HCT116 (cell line): ENCODE data around the gene PARM1. TPM values are rescaled to one million over a fixed set of nuclear protein-coding genes. Genes with fewer than 3 reads are reported as not detected.

Experiments
- ATAC-seq: fragments of 200-7000 bp; cut with Tn5 transposase; 2 replicates; pipeline ENCODE4 v1.9.1; 2020; ENCODE audit warnings: mild to moderate bottlenecking, moderate library complexity
- BruUV-seq: library from RNA; stranded (reverse); fragments of 400-500 nt; replicated peaks from 2 replicates; lab custom pipeline; 2021; lab: Mats Ljungman, UMichigan
- CTCF ChIA-PET: fragments of 300-600 bp; sonication (Branson Sonifier 250); formaldehyde crosslinking; loops from one replicate; lab custom pipeline; 2021; ENCODE audit warnings: antibody characterized with exemption; lab: Charles Lee
- POLR2A ChIA-PET: fragments of 300-600, 350-600 bp; sonication (Branson Sonifier 250); formaldehyde crosslinking; loops from one replicate; lab custom pipeline; 2021; ENCODE audit warnings: antibody characterized with exemption; lab: Charles Lee
- RAD21 ChIA-PET, 2 experiments: fragments of 300-600 bp; sonication (Branson Sonifier 250); formaldehyde crosslinking; loops; one replicate each; lab custom pipeline; 2023; ENCODE audit warnings: low total read pairs in 2 of 2; ENCODE audit not compliant: uncharacterized antibody in 2 of 2, unreplicated experiment in 2 of 2, low non-redundant PET in 1 of 2; lab: Charles Lee
- DNase-seq: peaks from one replicate; pipeline ENCODE4 v3.0.0-alpha.2; 2010; ENCODE audit warnings: low read depth, low spot score
- H2AFZ ChIP-seq: fragments of 200-600 bp; shearing (Covaris generic), sonication (generic); 2 replicates; pipeline ENCODE4 v1.6.1; 2017; ENCODE audit warnings: low read depth, mixed run types, mixed read lengths, antibody characterized with exemption, low read length; ENCODE audit not compliant: poor library complexity, severe bottlenecking
- H3K27ac ChIP-seq: 2 replicates; pipeline ENCODE4 v1.5.1; 2012; ENCODE audit warnings: low read depth, low read length
- H3K27me3 ChIP-seq: fragments of 200-600 bp; sonication (generic); 2 replicates; pipeline ENCODE4 v1.6.1; 2016; ENCODE audit warnings: mixed run types, low read length, mixed read lengths; ENCODE audit not compliant: insufficient read depth
- H3K36me3 ChIP-seq, 2 experiments: fragments of 200-500 bp in 1 of 2; fragments of 200-600 bp in 1 of 2; sonication (Bioruptor generic) in 1 of 2; sonication (generic) in 1 of 2; 2 replicates each; pipeline versions ENCODE4 v1.5.1 to v1.6.1; 2014 to 2016; ENCODE audit warnings: low read length in 2 of 2, inconsistent platforms in 1 of 2, mixed read lengths in 1 of 2, mixed run types in 1 of 2; ENCODE audit not compliant: insufficient read depth in 2 of 2, control insufficient read depth in 1 of 2
- H3K4me1 ChIP-seq, 2 experiments: fragments of 200-600 bp in 1 of 2; sonication (generic) in 1 of 2; 2 replicates each; pipeline versions ENCODE4 v1.5.1 to v1.6.1; 2012 to 2017; ENCODE audit warnings: low read length in 2 of 2, inconsistent platforms in 1 of 2, mild to moderate bottlenecking in 1 of 2, mixed read lengths in 1 of 2, mixed run types in 1 of 2, moderate library complexity in 1 of 2; ENCODE audit not compliant: insufficient read depth in 2 of 2, control insufficient read depth in 1 of 2
- H3K4me2 ChIP-seq: fragments of 200-600 bp; sonication (generic); 2 replicates; pipeline ENCODE4 v1.6.1; 2017; ENCODE audit warnings: mixed run types, low read length, mixed read lengths
- H3K4me3 ChIP-seq, 2 experiments: fragments of 200-600 bp in 1 of 2; sonication (generic) in 1 of 2; replicated peaks in 1 of 2; 2 replicates each; pipeline ENCODE4 v1.5.1; 2011 to 2016; ENCODE audit warnings: low read length in 2 of 2, control low read depth in 1 of 2, low read depth in 1 of 2, mild to moderate bottlenecking in 1 of 2, mixed read lengths in 1 of 2, mixed run types in 1 of 2
- H3K79me2 ChIP-seq: fragments of 200-600 bp; sonication (generic); 2 replicates; pipeline ENCODE4 v1.6.1; 2017; ENCODE audit warnings: mild to moderate bottlenecking, mixed run types, low read length, moderate library complexity, mixed read lengths; ENCODE audit not compliant: insufficient read depth
- H3K9ac ChIP-seq: fragments of 200-600 bp; sonication (generic); 2 replicates; pipeline ENCODE4 v1.6.1; 2016; ENCODE audit warnings: low read length, mixed read lengths
- H3K9me2 ChIP-seq: fragments of 200-600 bp; sonication (generic), shearing (Covaris generic); 2 replicates; pipeline ENCODE4 v1.6.1; 2017; ENCODE audit warnings: mixed run types, mild to moderate bottlenecking, moderate library complexity; ENCODE audit not compliant: insufficient read depth
- H3K9me3 ChIP-seq, 2 experiments: fragments of 200-500 bp in 1 of 2; fragments of 200-600 bp in 1 of 2; sonication (Bioruptor generic) in 1 of 2; sonication (generic) in 1 of 2; 2 replicates each; pipeline ENCODE4 v1.6.1; 2014 to 2017; ENCODE audit warnings: low read length in 2 of 2, mixed read lengths in 2 of 2, inconsistent platforms in 1 of 2, low read depth in 1 of 2, mild to moderate bottlenecking in 1 of 2, mixed run types in 1 of 2, moderate library complexity in 1 of 2; ENCODE audit not compliant: control insufficient read depth in 1 of 2, insufficient read depth in 1 of 2
- H4K20me1 ChIP-seq: fragments of 200-600 bp; sonication (generic), shearing (Covaris generic); 2 replicates; pipeline ENCODE4 v1.6.1; 2017; ENCODE audit warnings: mixed run types, mild to moderate bottlenecking, moderate library complexity; ENCODE audit not compliant: insufficient read depth
- CBX3 ChIP-seq: IDR thresholded peaks from 2 replicates; pipeline ENCODE4 v1.6.1; 2012; ENCODE audit warnings: low read depth
- ELF1 ChIP-seq: IDR thresholded peaks from 2 replicates; pipeline ENCODE4 v1.6.1; 2012; ENCODE audit warnings: low read depth, borderline replicate concordance
- EZH2 ChIP-seq: fragments of 200-600 bp; sonication (generic); IDR thresholded peaks from 2 replicates; pipeline ENCODE4 v1.6.1; 2017; ENCODE audit warnings: antibody characterized with exemption, mixed run types
- EZH2phosphoT487 ChIP-seq: fragments of 200-600 bp; IDR thresholded peaks from 2 replicates; pipeline ENCODE4 v1.6.1; 2018; ENCODE audit warnings: antibody characterized with exemption, borderline replicate concordance
- FOSL1 ChIP-seq: IDR thresholded peaks from 2 replicates; pipeline ENCODE4 v1.6.1; 2012; ENCODE audit warnings: low read depth
- MAX ChIP-seq: IDR thresholded peaks from 2 replicates; pipeline ENCODE4 v1.6.1; 2012
- POLR2A ChIP-seq: IDR thresholded peaks from 2 replicates; pipeline ENCODE4 v1.7.0; 2011; ENCODE audit warnings: borderline replicate concordance; ENCODE audit not compliant: insufficient read depth, insufficient read length; ENCODE audit errors: extremely low read depth
- ZBTB33 ChIP-seq: IDR thresholded peaks from 2 replicates; pipeline ENCODE4 v1.6.1; 2011; ENCODE audit warnings: mild to moderate bottlenecking, low read length, moderate library complexity; ENCODE audit not compliant: insufficient replicate concordance; ENCODE audit errors: extremely low read depth
- intact Hi-C: fragments of 100-400 bp; cut with micrococcal nuclease; formaldehyde crosslinking; loops from 2 replicates; pipeline ENCODE4 v1.10.0; 2022
- total RNA-seq: library from RNA; stranded (reverse); gene quantifications from one replicate; pipeline ENCODE4 v1.2.1, GENCODE V29; 2021; ENCODE audit not compliant: unreplicated experiment

Gene PARM1
- total RNA-seq, 1 experiment from 2014 or later, result 11.7 TPM

DNA sequence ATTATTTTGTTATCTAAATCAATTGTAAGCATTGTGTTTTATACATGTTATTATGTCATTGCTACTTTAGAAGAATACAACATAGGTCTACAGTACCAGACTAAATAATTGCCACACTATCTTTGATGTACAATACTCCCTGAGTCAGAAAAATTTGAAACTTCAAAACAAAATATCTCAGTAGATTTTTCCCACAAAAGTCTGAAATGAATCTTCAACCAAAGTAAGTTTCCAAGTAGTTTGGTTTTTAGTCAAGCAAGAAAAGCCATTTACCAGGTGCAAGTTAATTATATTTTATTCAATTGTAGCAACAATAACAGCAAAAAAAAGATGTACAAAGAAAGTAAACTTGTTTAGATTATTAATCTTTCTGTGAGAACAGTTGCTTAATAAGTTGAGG, 11.4 kb upstream of the PARM1 start:
- intact Hi-C loops, result no loop called here
- CTCF ChIA-PET, result no interaction called here

More for the DNA sequence above, 11.4 kb upstream of the PARM1 start:
- ChIA-PET RAD21 (no interaction called here), POLR2A (no interaction called here)
- H3K9me3 ChIP-seq, result no peaks in the 10 kb centered on the region
- no peaks in the 10 kb centered on the region for H4K20me1 ChIP-seq
- no peaks in the 10 kb centered on the region for H3K27me3 ChIP-seq
- H3K4me1 ChIP-seq, result no peaks in the 10 kb centered on the region
- no peak for TF ChIP-seq ELF1
- TF ChIP-seq FOSL1, result no peak
- TF ChIP-seq CBX3, result no peak
- TF ChIP-seq MAX, result no peak
- TF ChIP-seq EZH2phosphoT487, result no peak
- no peak for TF ChIP-seq ZBTB33
- no peak for TF ChIP-seq POLR2A
- TF ChIP-seq EZH2, result no peak
- H3K36me3 ChIP-seq, result no peaks in the 10 kb centered on the region
- H3K9ac ChIP-seq, result no peak overlapping the region
- H2AFZ ChIP-seq, result no peak overlapping the region
- H3K9me2 ChIP-seq, result no peaks in the 10 kb centered on the region
- H3K27ac ChIP-seq, result no peak overlapping the region
- no peak for ATAC-seq
- no peak for DNase-seq
- BruUV-seq, result no TSS peak
- H3K4me3 ChIP-seq, result no peak overlapping the region
- H3K4me2 ChIP-seq, result no peak overlapping the region
- no peaks in the 10 kb centered on the region for H3K79me2 ChIP-seq
